ENCODE results near the gene GAS2.

The GAS2 gene

DNA sequence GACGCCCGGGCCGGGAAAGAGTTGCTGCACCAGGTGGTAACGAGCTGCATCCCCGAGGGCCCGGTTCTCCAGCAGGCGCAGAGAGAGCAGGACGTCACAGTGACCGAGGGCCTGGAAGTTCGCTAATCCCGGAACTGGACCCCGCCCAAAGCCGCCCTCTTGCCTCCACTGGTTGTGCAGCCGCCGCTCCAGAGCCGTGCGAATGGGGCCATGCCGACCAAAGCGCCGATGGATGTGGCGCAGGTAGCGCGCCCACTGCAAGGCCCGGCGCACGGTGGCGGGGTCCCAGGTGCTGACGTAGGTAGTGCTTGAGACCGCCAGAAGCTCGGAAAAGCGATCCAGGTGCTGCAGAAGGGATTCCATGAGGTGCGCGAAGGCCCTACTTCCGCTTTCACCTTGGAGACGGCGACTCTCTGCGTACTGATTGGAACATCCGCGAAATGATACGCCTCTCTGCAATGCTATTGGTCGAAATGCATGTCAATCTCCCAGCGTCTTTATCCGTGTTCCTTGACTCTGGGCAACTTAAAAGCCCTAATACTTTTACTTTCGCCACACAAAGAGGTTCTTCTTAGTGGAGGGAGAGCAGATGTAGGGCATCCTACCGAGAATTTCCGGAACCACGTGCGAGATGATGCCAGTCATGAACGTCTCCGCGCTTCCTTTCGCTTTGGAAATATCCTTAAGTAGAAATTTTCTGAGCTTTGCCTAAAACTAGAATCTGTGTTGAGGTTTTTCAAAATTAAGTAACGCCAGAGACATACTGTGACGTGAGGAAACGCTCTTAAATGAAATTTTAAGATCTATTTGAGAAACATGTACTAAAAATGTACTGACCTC, 40.7 kb upstream of the GAS2 start, which contains the start of gene FANCF (continued):
- TF ChIP-seq, protein P1, sequence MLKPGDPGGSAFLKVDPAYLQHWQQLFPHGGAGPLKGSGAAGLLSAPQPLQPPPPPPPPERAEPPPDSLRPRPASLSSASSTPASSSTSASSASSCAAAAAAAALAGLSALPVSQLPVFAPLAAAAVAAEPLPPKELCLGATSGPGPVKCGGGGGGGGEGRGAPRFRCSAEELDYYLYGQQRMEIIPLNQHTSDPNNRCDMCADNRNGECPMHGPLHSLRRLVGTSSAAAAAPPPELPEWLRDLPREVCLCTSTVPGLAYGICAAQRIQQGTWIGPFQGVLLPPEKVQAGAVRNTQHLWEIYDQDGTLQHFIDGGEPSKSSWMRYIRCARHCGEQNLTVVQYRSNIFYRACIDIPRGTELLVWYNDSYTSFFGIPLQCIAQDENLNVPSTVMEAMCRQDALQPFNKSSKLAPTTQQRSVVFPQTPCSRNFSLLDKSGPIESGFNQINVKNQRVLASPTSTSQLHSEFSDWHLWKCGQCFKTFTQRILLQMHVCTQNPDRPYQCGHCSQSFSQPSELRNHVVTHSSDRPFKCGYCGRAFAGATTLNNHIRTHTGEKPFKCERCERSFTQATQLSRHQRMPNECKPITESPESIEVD (tag by site-specific recombination; IDR thresholded peaks at IDR 0.05) = no peak
- TF ChIP-seq ZBTB21 (tag by site-specific recombination; IDR thresholded peaks at IDR 0.05) (0 out of 2 replicates have a peak, but pooled peaks have one; percentile 49), ZNF48 (tag by site-specific recombination; IDR thresholded peaks at IDR 0.05) (no peak), ZNF324 (tag by site-specific recombination; IDR thresholded peaks at IDR 0.05) (0 out of 2 replicates have a peak, but pooled peaks have one; percentile 12), ZNF830 (tag by site-specific recombination; IDR thresholded peaks at IDR 0.05; ENCODE audit: low read depth) (no peak), ZNF610 (tag by site-specific recombination; IDR thresholded peaks at IDR 0.05; ENCODE audit: borderline replicate concordance) (no peak), ZNF138 (tag by site-specific recombination; IDR thresholded peaks at IDR 0.05; ENCODE audit: borderline replicate concordance) (no peak), ZNF664 (tag by site-specific recombination; IDR thresholded peaks at IDR 0.05) (no peak), ZNF837 (tag by site-specific recombination; IDR thresholded peaks at IDR 0.05) (no peak), ZNF473 (tag by site-specific recombination; IDR thresholded peaks at IDR 0.05) (no peak), GLIS2 (tag by site-specific recombination; IDR thresholded peaks at IDR 0.05) (0 out of 2 replicates have a peak, but pooled peaks have one; percentile 44), ZNF266 (tag by site-specific recombination; IDR thresholded peaks at IDR 0.05; ENCODE audit: low read depth) (no peak), GLIS1 (tag by site-specific recombination; IDR thresholded peaks at IDR 0.05) (no peak), ZNF211 (tag by site-specific recombination; IDR thresholded peaks at IDR 0.05; ENCODE audit: low read depth) (no peak), KLF16 (tag by site-specific recombination; IDR thresholded peaks at IDR 0.05) (0 out of 2 replicates have a peak, but pooled peaks have one; percentile 44), SP7 (tag by site-specific recombination; IDR thresholded peaks at IDR 0.05) (0 out of 2 replicates have a peak, but pooled peaks have one; percentile 17), PRDM1 (tag by site-specific recombination; IDR thresholded peaks at IDR 0.05) (peak; percentile 54), KLF7 (tag by site-specific recombination; IDR thresholded peaks at IDR 0.05; ENCODE audit: borderline replicate concordance) (peak; percentile 91; the same call in 1 of the 2 replicates), ZFP69B (tag by site-specific recombination; IDR thresholded peaks at IDR 0.05) (no peak), ZNF571 (tag by site-specific recombination; IDR thresholded peaks at IDR 0.05) (no peak), RBAK (tag by site-specific recombination; IDR thresholded peaks at IDR 0.05) (no peak), ZNF202 (tag by site-specific recombination; IDR thresholded peaks at IDR 0.05; ENCODE audit: borderline replicate concordance) (no peak), ZNF549 (tag by site-specific recombination; IDR thresholded peaks at IDR 0.05) (no peak), ZNF350 (tag by site-specific recombination; IDR thresholded peaks at IDR 0.05) (no peak), SALL2 (tag by site-specific recombination; IDR thresholded peaks at IDR 0.05; ENCODE audit: borderline replicate concordance) (no peak), ZNF311 (tag by site-specific recombination; IDR thresholded peaks at IDR 0.05; ENCODE audit: borderline replicate concordance) (no peak), ZBTB17 (tag by site-specific recombination; IDR thresholded peaks at IDR 0.05) (peak; percentile 53)
- TF ChIP-seq, protein P2, sequence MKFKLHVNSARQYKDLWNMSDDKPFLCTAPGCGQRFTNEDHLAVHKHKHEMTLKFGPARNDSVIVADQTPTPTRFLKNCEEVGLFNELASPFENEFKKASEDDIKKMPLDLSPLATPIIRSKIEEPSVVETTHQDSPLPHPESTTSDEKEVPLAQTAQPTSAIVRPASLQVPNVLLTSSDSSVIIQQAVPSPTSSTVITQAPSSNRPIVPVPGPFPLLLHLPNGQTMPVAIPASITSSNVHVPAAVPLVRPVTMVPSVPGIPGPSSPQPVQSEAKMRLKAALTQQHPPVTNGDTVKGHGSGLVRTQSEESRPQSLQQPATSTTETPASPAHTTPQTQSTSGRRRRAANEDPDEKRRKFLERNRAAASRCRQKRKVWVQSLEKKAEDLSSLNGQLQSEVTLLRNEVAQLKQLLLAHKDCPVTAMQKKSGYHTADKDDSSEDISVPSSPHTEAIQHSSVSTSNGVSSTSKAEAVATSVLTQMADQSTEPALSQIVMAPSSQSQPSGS (tag by site-specific recombination; IDR thresholded peaks at IDR 0.05; ENCODE audit: low read depth) = no peak
- TF ChIP-seq, protein P3, sequence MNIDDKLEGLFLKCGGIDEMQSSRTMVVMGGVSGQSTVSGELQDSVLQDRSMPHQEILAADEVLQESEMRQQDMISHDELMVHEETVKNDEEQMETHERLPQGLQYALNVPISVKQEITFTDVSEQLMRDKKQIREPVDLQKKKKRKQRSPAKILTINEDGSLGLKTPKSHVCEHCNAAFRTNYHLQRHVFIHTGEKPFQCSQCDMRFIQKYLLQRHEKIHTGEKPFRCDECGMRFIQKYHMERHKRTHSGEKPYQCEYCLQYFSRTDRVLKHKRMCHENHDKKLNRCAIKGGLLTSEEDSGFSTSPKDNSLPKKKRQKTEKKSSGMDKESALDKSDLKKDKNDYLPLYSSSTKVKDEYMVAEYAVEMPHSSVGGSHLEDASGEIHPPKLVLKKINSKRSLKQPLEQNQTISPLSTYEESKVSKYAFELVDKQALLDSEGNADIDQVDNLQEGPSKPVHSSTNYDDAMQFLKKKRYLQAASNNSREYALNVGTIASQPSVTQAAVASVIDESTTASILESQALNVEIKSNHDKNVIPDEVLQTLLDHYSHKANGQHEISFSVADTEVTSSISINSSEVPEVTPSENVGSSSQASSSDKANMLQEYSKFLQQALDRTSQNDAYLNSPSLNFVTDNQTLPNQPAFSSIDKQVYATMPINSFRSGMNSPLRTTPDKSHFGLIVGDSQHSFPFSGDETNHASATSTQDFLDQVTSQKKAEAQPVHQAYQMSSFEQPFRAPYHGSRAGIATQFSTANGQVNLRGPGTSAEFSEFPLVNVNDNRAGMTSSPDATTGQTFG (tag by site-specific recombination; IDR thresholded peaks at IDR 0.05; ENCODE audit: borderline replicate concordance) = no peak
- TF ChIP-seq, protein P4, sequence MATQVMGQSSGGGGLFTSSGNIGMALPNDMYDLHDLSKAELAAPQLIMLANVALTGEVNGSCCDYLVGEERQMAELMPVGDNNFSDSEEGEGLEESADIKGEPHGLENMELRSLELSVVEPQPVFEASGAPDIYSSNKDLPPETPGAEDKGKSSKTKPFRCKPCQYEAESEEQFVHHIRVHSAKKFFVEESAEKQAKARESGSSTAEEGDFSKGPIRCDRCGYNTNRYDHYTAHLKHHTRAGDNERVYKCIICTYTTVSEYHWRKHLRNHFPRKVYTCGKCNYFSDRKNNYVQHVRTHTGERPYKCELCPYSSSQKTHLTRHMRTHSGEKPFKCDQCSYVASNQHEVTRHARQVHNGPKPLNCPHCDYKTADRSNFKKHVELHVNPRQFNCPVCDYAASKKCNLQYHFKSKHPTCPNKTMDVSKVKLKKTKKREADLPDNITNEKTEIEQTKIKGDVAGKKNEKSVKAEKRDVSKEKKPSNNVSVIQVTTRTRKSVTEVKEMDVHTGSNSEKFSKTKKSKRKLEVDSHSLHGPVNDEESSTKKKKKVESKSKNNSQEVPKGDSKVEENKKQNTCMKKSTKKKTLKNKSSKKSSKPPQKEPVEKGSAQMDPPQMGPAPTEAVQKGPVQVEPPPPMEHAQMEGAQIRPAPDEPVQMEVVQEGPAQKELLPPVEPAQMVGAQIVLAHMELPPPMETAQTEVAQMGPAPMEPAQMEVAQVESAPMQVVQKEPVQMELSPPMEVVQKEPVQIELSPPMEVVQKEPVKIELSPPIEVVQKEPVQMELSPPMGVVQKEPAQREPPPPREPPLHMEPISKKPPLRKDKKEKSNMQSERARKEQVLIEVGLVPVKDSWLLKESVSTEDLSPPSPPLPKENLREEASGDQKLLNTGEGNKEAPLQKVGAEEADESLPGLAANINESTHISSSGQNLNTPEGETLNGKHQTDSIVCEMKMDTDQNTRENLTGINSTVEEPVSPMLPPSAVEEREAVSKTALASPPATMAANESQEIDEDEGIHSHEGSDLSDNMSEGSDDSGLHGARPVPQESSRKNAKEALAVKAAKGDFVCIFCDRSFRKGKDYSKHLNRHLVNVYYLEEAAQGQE (tag by site-specific recombination; IDR thresholded peaks at IDR 0.05) = no peak
